Measurements from ENCODE around the gene OR1Q1.
"Not testable (repeated sequence)": the region's sequence is repeated elsewhere in the genome, so short reads cannot be mapped to it uniquely, and the experiment has no call there.

OR1Q1 gene, protein sequence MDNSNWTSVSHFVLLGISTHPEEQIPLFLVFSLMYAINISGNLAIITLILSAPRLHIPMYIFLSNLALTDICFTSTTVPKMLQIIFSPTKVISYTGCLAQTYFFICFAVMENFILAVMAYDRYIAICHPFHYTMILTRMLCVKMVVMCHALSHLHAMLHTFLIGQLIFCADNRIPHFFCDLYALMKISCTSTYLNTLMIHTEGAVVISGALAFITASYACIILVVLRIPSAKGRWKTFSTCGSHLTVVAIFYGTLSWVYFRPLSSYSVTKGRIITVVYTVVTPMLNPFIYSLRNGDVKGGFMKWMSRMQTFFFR

DNA sequence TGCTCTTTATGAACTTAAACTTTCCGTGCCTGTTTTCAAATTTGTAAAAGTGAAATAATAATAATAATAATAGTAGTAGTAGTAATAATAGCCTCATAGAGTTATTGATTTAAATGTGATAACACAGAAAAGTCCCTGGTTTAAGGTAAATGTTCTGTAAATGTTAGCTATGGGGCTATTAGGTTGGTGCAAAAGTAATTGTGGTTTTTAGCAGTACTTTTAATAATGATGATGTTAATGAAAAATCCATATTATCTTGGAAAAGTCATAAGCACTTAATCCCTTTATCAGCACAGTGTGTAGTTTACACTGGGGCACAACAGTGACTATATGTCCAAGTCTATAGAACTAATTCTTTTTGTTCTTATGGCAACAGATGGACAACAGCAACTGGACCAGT lies at the start of gene OR1Q1:
Gene OR1Q1, plus strand, starts transcription at position 377 of the 400 bp plus-strand sequence. Its CDS starts 0 bp downstream, at position 377.
- DNase-seq (ENCODE audit: low read depth), result no peak

DNA sequence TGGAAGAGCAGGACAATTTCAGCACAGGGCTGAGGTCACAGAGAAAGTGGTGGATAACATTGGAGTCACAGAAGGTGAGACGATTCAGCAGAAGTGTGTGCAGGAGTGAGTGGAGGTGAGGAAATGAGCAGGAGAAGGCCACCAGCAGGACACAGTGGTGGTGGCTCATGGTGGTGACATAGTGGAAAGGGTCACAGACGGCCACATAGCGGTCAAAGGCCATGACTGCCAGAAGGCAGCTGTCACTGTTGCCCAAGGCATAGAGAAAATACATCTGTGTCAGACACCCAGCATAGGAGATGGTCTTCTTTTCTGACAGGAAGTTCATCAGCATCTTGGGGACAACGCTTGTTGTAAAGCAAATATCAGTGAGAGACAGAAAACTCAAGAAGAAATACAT lies 46.6 kb upstream of the OR1Q1 start:
- DNase-seq (ENCODE audit: low read depth), result no peak

DNA sequence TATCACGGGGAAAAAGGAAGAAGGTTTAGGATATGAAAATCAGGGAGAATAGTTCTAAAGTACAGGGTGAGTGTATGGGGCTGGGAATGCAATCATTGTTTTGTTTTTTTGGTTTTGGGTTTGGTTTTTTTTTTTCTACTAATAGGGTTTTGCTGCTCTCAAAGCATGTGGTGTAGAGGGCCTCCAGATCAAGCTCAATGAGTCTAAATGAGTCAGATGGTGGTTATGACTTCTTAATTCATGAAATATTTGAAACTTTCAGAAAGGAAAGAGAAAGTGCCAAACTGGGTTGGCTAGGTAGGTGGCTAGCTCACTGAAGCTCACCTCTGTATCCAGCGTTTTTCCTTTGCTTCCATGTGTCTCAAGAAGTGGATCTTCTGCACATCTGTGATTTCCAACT lies 42.1 kb upstream of the OR1Q1 start:
- DNase-seq (ENCODE audit: low read depth), result no peak

DNA sequence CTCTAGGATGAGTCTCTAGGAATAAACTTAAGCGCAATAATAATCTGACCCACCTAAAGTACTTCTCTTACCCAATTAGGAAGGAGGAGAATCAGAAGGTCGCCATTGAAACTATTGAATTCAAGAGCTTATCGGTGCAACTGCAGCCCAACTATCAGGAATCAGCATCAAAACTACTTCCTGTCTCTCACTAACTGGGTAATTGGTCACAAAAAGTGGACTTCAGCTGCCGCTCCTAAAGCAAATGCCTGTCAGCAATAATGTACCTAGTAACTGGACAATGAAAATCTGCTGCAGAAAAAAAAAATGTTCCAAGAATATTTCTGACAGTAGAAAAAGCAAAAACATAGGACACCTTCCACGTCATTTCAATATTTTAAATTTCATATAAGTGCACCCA lies 34.7 kb upstream of the OR1Q1 start:
- DNase-seq (ENCODE audit: low read depth), result no peak

DNA sequence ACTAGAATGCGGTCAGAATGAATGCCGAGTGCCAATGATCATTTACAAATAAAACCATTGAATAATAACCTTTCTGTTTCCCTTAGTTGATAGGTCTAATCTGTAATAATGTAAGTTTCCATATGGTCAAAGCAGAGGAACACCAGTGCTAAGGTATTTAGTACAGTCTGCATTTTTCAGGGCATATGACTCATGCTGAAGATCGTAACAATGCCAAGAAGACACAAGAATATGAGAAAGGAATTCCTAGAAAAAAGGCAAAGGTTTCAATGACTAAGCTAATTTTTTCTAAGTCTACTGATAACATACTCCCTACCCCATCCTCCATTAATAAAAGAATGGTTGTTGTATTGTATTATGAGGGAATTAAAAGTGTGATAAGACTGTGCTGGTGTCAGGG lies 34.2 kb upstream of the OR1Q1 start:
- DNase-seq (ENCODE audit: low read depth), result no peak

DNA sequence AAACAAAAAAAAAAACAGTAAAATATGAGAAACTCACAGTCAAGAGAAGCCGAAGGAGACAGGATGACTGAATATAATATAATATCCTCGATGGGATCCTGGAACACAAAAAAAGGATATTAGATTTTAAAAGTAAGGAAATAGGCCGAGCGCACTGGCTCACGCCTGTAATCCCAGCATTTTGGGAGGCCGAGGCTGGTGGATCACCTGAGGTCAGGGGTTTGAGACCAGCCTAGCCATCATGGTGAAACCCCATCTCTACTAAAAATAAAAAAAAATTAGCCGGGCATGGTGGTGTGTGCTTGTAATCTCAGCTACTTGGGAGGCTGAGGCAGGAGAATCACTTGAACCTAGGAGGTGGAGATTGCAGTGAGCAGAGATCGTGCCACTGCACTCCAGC lies 31.3 kb upstream of the OR1Q1 start, which contains the start of gene OR1L8:
Gene OR1L8, minus strand, starts transcription at position 101 of the 400 bp plus-strand sequence. CDS start 14,907 bp downstream, outside the sequence.
- not testable (repeated sequence) for DNase-seq (ENCODE audit: low read depth)

DNA sequence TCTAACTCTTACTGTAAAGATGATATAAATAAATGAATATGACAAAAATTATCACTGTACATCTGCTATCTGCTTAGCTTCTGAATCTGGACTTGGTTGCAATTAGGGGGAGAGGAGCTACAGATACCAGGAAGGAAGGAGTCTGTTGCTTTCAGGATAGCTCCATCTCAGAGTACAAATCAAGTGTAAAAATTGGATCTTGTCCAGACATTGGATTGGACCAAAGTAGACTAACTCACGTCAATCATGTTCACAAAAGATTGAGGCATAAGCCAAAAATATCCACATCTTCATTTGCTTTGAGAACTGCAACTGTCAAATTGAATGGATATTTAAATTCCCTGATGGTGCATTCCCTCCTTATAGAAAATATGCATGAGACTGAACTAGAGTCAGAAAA lies 8.8 kb upstream of the OR1Q1 start:
- DNase-seq (ENCODE audit: low read depth), result no peak

DNA sequence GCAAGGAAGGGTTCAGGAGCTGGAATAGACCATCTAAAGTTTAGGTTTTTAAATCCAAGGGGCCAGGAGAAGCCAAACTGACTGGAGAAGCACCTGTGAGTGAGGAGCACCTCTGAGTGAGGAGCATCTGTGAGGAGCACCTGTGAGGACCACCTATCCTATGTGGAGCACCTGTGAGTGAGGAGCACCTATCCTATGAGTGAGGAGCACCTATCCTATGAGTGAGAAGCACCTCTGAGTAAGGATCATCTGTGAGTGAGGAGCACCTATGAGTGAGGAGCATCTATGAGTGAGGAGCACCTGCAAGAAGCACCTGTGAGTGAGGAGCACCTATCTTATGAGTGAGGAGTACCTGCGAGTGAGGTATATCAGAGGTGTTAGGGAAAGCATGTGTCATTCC lies 8.0 kb upstream of the OR1Q1 start:
- DNase-seq (ENCODE audit: low read depth), result no peak

DNA sequence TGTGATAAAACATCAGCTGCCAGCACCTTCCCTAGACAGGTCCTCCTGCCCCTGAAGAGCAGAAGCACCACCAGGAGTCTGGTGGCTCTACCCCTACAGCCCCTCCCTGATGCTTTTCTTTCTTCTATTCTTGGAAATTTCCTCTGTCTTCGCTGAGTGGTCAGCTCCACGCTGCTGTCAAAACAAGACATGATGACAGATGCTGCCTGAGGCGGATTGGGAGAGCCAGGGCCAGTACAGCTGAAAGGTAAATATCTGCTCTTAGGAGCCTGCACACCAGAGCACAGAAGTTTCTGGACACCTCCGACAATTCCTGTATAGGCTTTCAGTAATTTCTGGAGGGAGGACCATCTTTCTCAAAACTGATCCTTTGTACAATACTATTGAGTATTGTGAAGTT lies 4.7 kb upstream of the OR1Q1 start:
- DNase-seq (ENCODE audit: low read depth), result no peak

DNA sequence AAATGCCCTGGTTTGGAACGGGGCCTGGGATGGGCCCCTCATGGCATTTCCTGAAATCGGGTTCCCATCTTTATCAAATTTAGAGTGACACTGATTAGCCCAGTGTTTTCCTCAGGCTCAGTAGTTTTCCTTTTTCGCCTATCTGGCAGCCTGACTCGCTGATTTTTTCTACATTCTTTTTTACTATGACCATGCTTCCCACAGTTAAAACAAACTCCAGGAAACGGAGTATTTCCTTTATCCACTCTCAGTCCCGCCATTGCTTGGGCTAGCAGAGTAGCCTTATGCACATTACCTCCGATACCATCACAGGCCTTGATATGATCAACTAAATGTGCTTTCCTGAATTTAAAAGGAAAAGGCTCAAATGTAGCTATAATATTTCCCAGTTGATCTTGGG lies 5.5 kb downstream of the OR1Q1 start:
- DNase-seq (ENCODE audit: low read depth), result no peak

DNA sequence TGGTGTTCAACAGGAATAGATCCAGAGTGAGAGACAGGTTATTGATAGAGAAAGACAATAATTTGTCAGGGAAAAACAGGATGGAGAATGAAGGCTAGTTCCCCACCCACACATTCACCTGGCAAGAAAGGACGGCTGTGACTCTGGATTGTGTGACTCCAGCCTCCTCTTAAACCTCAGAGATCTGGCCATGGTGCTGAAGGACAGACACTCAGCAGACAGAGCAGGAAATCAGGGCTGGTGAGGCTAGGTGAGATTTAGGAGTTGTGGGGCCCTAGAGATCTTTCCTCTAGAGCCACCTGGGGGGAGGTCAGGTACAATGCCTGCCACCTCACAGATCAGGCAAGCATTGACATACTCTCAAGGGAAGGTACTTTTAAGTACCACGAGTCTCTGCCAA lies 27.7 kb downstream of the OR1Q1 start:
- no peak for DNase-seq (ENCODE audit: low read depth)

DNA sequence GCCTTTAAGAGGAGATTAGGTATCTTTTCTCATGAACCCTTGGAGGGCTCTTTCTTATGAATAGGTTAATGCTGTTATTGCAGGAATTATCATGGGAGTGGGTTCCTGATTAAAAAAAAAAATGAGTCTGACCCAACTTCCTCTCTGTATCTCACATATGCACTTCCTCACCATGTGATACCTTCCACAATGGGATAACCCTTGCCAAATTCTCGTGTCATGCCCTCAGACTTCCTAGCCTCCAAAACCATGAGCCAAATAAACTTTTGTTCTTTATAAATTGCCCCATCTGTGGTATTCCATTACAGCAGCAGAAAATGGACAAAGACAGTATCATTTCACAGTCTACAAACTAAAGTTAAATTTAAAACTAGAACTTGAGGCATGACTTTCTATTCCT lies 41.8 kb downstream of the OR1Q1 start:
- DNase-seq (ENCODE audit: low read depth), result no peak

DNA sequence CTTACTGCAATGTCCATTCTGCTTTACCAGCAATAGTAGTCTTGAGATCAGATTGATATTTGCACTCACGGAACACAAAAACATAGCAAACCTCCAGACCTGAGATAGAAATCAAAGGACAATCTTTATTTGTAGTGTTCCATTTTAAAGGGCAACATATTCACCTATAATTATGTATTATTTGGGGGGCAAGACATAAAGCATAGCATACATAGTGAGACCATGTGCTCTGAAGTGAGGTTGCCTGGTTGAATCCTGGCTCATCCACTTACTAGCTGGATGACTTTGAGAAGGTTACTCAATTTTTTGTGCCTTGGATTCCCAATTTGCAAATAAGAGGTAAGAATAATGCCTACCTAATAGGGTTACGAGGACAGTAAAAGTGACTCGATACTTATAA lies 43.0 kb downstream of the OR1Q1 start, which contains the start of gene OR1B1:
Gene OR1B1, minus strand, starts transcription at position 101 of the 400 bp plus-strand sequence.
- DNase-seq (ENCODE audit: low read depth), result no peak

DNA sequence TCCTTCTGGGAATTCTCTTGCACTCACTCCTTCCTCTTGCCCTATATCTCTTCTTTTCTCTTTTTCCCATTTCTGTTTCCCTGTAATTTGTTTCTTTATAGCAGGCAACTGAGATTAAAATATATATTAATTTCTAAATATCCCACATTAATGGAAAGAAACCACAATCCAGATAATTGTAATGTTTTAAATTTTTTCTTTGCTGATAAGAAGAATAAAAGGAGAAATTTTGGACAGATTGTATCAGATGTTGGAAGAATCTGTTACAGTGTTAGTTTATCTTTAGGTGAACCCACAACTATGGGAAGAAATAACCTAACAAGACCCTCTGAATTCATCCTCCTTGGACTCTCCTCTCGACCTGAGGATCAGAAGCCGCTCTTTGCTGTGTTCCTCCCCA lies 46.9 kb downstream of the OR1Q1 start, which contains the start of gene OR1L1:
Gene OR1L1, plus strand, starts transcription at position 301 of the 400 bp plus-strand sequence. Its CDS starts 0 bp downstream, at position 301.
- DNase-seq (ENCODE audit: low read depth), result no peak

Data from stimulated activated CD8-positive, alpha-beta memory T cell treated with anti-CD3 and anti-CD28 coated beads, Interleukin-15, amount 100 ng/mL, for 1 hour (primary cell).